ENCODE results near the gene ECI1.
"Not testable (repeated sequence)": the region's sequence is repeated elsewhere in the genome, so short reads cannot be mapped to it uniquely, and the experiment has no call there.

The ECI1 gene

GRCh38 chr16:2205104-2205966 is 46.1 kb downstream of the ECI1 start, which contains the start of gene MLST8:
Gene MLST8, plus strand, starts transcription at chr16:2205454. Its CDS starts 632 bp downstream, at chr16:2206086.
- H3K27me3 ChIP-seq (ENCODE audit: insufficient read depth, low read length): peaks cover 11% of the 10 kb centered on the region
- H3K27ac ChIP-seq (ENCODE audit: low read length): peak within 1 kb of the TSS; percentile 94
- peak within 1 kb of the TSS; percentile 88 for H3K4me3 ChIP-seq (ENCODE audit: low read length)
- peak within 1 kb of the TSS; percentile 94 for H3K9ac ChIP-seq (ENCODE audit: low read depth, low read length)
- H3K9me3 ChIP-seq (ENCODE audit: insufficient read depth, low read depth, low read length): no peaks in the 10 kb centered on the region
- H3K4me1 ChIP-seq (ENCODE audit: insufficient read depth, low read length): peaks cover 3% of the 10 kb centered on the region
- H3K36me3 ChIP-seq (ENCODE audit: insufficient read depth, low read depth, low read length): peaks cover 22% of the 10 kb centered on the region

GRCh38 chr16:2204416-2205103 is 46.8 kb downstream of the ECI1 start:
- Histone ChIP-seq H3K36me3 (ENCODE audit: insufficient read depth, low read depth, low read length) (peaks cover 22% of the 10 kb centered on the region), H3K4me1 (ENCODE audit: insufficient read depth, low read length) (peaks cover 3% of the 10 kb centered on the region), H3K9me3 (ENCODE audit: insufficient read depth, low read depth, low read length) (no peaks in the 10 kb centered on the region), H3K4me3 (ENCODE audit: low read length) (peak overlapping the region; percentile 88), H3K9ac (ENCODE audit: low read depth, low read length) (peak overlapping the region; percentile 94; the same call in 1 of the 2 replicates), H3K27ac (ENCODE audit: low read length) (peak overlapping the region; percentile 94), H3K27me3 (ENCODE audit: insufficient read depth, low read length) (peaks cover 18% of the 10 kb centered on the region)

- Histone ChIP-seq H3K27me3 (ENCODE audit: insufficient read depth, low read length) (peaks cover 32% of the 10 kb centered on the region), H3K36me3 (ENCODE audit: insufficient read depth, low read depth, low read length) (peaks cover 16% of the 10 kb centered on the region)
- not testable (repeated sequence) for H3K4me1 ChIP-seq (ENCODE audit: insufficient read depth, low read length); H3K4me3 ChIP-seq (ENCODE audit: low read length); H3K9ac ChIP-seq (ENCODE audit: low read depth, low read length); H3K27ac ChIP-seq (ENCODE audit: low read length); H3K9me3 ChIP-seq (ENCODE audit: insufficient read depth, low read depth, low read length)
Observed at GRCh38 chr16:2203119-2203688, 48.2 kb downstream of the ECI1 start.

GRCh38 chr16:2200313-2200712 is 51.1 kb downstream of the ECI1 start:
- Histone ChIP-seq H3K36me3 (ENCODE audit: insufficient read depth, low read depth, low read length) (no peaks in the 10 kb centered on the region), H3K4me3 (ENCODE audit: low read length) (no peak overlapping the region), H3K4me1 (ENCODE audit: insufficient read depth, low read length) (no peaks in the 10 kb centered on the region; the same call in 1 of the 2 replicates), H3K9me3 (ENCODE audit: insufficient read depth, low read depth, low read length) (no peaks in the 10 kb centered on the region), H3K27me3 (ENCODE audit: insufficient read depth, low read length) (peaks cover 53% of the 10 kb centered on the region), H3K27ac (ENCODE audit: low read length) (no peak overlapping the region), H3K9ac (ENCODE audit: low read depth, low read length) (no peak overlapping the region)

GRCh38 chr16:2199621-2200139 is 51.7 kb downstream of the ECI1 start:
- H3K4me3 ChIP-seq (ENCODE audit: low read length): no peak overlapping the region

GRCh38 chr16:2199095-2199494 is 52.3 kb downstream of the ECI1 start:
- no peaks in the 10 kb centered on the region for H3K36me3 ChIP-seq (ENCODE audit: insufficient read depth, low read depth, low read length)
- H3K27me3 ChIP-seq (ENCODE audit: insufficient read depth, low read length): peaks cover 61% of the 10 kb centered on the region
- H3K27ac ChIP-seq (ENCODE audit: low read length): no peak overlapping the region
- H3K4me3 ChIP-seq (ENCODE audit: low read length): no peak overlapping the region
- H3K4me1 ChIP-seq (ENCODE audit: insufficient read depth, low read length): no peaks in the 10 kb centered on the region
- H3K9me3 ChIP-seq (ENCODE audit: insufficient read depth, low read depth, low read length): no peaks in the 10 kb centered on the region
- H3K9ac ChIP-seq (ENCODE audit: low read depth, low read length): no peak overlapping the region

More at GRCh38 chr16:2199621-2200139, 51.7 kb downstream of the ECI1 start:
- Histone ChIP-seq H3K27ac (ENCODE audit: low read length) (no peak overlapping the region), H3K4me1 (ENCODE audit: insufficient read depth, low read length) (no peaks in the 10 kb centered on the region; the same call in 1 of the 2 replicates), H3K36me3 (ENCODE audit: insufficient read depth, low read depth, low read length) (no peaks in the 10 kb centered on the region), H3K27me3 (ENCODE audit: insufficient read depth, low read length) (peaks cover 59% of the 10 kb centered on the region), H3K9me3 (ENCODE audit: insufficient read depth, low read depth, low read length) (no peaks in the 10 kb centered on the region), H3K9ac (ENCODE audit: low read depth, low read length) (no peak overlapping the region)

- Histone ChIP-seq H3K4me3 (ENCODE audit: low read length) (no peak overlapping the region), H3K27ac (ENCODE audit: low read length) (no peak overlapping the region), H3K9me3 (ENCODE audit: insufficient read depth, low read depth, low read length) (no peaks in the 10 kb centered on the region), H3K9ac (ENCODE audit: low read depth, low read length) (no peak overlapping the region), H3K36me3 (ENCODE audit: insufficient read depth, low read depth, low read length) (no peaks in the 10 kb centered on the region), H3K27me3 (ENCODE audit: insufficient read depth, low read length) (peaks cover 61% of the 10 kb centered on the region), H3K4me1 (ENCODE audit: insufficient read depth, low read length) (no peaks in the 10 kb centered on the region)
Observed at GRCh38 chr16:2198283-2198682, 53.1 kb downstream of the ECI1 start.

- no peak overlapping the region for H3K4me3 ChIP-seq (ENCODE audit: low read length)
- no peak overlapping the region for H3K9ac ChIP-seq (ENCODE audit: low read depth, low read length)
- H3K27ac ChIP-seq (ENCODE audit: low read length): no peak overlapping the region
- H3K4me1 ChIP-seq (ENCODE audit: insufficient read depth, low read length): no peaks in the 10 kb centered on the region
- H3K36me3 ChIP-seq (ENCODE audit: insufficient read depth, low read depth, low read length): no peaks in the 10 kb centered on the region
- H3K27me3 ChIP-seq (ENCODE audit: insufficient read depth, low read length): peaks cover 61% of the 10 kb centered on the region
- no peaks in the 10 kb centered on the region for H3K9me3 ChIP-seq (ENCODE audit: insufficient read depth, low read depth, low read length)
Observed at GRCh38 chr16:2197765-2198164, 53.6 kb downstream of the ECI1 start.

GRCh38 chr16:2196981-2197511 is 54.3 kb downstream of the ECI1 start:
- H3K27me3 ChIP-seq (ENCODE audit: insufficient read depth, low read length): peaks cover 61% of the 10 kb centered on the region
- no peaks in the 10 kb centered on the region for H3K36me3 ChIP-seq (ENCODE audit: insufficient read depth, low read depth, low read length)
- H3K9ac ChIP-seq (ENCODE audit: low read depth, low read length): no peak overlapping the region
- no peaks in the 10 kb centered on the region for H3K4me1 ChIP-seq (ENCODE audit: insufficient read depth, low read length)
- no peak overlapping the region for H3K27ac ChIP-seq (ENCODE audit: low read length)
- H3K9me3 ChIP-seq (ENCODE audit: insufficient read depth, low read depth, low read length): no peaks in the 10 kb centered on the region
- H3K4me3 ChIP-seq (ENCODE audit: low read length): peak overlapping the region; percentile 51; the same call in 1 of the 2 replicates

GRCh38 chr16:2196162-2196980 is 55.0 kb downstream of the ECI1 start, which contains the start of gene CASKIN1:
Gene CASKIN1, minus strand, starts transcription at chr16:2196605. Its CDS starts 173 bp downstream, at chr16:2196432.
- H3K27ac ChIP-seq (ENCODE audit: low read length): no peak within 1 kb of the TSS
- H3K4me1 ChIP-seq (ENCODE audit: insufficient read depth, low read length): no peaks in the 10 kb centered on the region
- H3K27me3 ChIP-seq (ENCODE audit: insufficient read depth, low read length): peaks cover 57% of the 10 kb centered on the region
- no peaks in the 10 kb centered on the region for H3K36me3 ChIP-seq (ENCODE audit: insufficient read depth, low read depth, low read length)
- no peak within 1 kb of the TSS for H3K9ac ChIP-seq (ENCODE audit: low read depth, low read length)
- no peaks in the 10 kb centered on the region for H3K9me3 ChIP-seq (ENCODE audit: insufficient read depth, low read depth, low read length)
- H3K4me3 ChIP-seq (ENCODE audit: low read length): peak within 1 kb of the TSS; percentile 51; the same call in 1 of the 2 replicates

All from iPS-20b (cell line).